SK-N-SH treated with all-trans-retinoic acid at 6 μM for 48 hours (cell line): Measurements from ENCODE around the gene ASIC4.

Experiments used
- ATAC-seq: fragments of 200-7000 bp; cut with Tn5 transposase; 3 replicates; pipeline ENCODE4 v1.9.1; 2020; ENCODE audit warnings: mild to moderate bottlenecking, moderate library complexity
- ARNTL ChIP-seq: fragments of 450-650 bp; formaldehyde crosslinking; IDR thresholded peaks from 2 replicates; pipeline ENCODE4 v1.5.0; 2020; ENCODE audit warnings: low read depth, mild to moderate bottlenecking, moderate library complexity, borderline replicate concordance
- BACH2 ChIP-seq: fragments of 250-450 bp; sonication (Bioruptor Pico); IDR thresholded peaks from 2 replicates; pipeline ENCODE4 v1.9.0; 2021; ENCODE audit warnings: mild to moderate bottlenecking, borderline replicate concordance
- CREB5 ChIP-seq: fragments of 250-450 bp; sonication (Bioruptor Pico); IDR thresholded peaks from 2 replicates; pipeline ENCODE4 v1.5.1; 2020; ENCODE audit warnings: low read depth, mild to moderate bottlenecking, moderate library complexity
- CSDC2 ChIP-seq: fragments of 250-450 bp; sonication (Bioruptor Pico); IDR thresholded peaks from 2 replicates; pipeline ENCODE4 v1.5.0; 2020; ENCODE audit warnings: mild to moderate bottlenecking, moderate library complexity
- CSRNP3 ChIP-seq: fragments of 250-450 bp; sonication (Bioruptor Pico); IDR thresholded peaks from 2 replicates; pipeline ENCODE4 v1.5.1; 2021; ENCODE audit warnings: mild to moderate bottlenecking, moderate library complexity
- ESRRG ChIP-seq: fragments of 250-450 bp; sonication (Bioruptor Pico); IDR thresholded peaks from 2 replicates; pipeline ENCODE4 v1.6.1; 2021; ENCODE audit warnings: mild to moderate bottlenecking
- GLIS3 ChIP-seq: fragments of 250-450 bp; sonication (Bioruptor Pico); IDR thresholded peaks from 2 replicates; pipeline ENCODE4 v1.5.0; 2020; ENCODE audit warnings: mild to moderate bottlenecking, moderate library complexity
- OSR1 ChIP-seq: fragments of 250-450 bp; sonication (Bioruptor Pico); IDR thresholded peaks from 2 replicates; pipeline ENCODE4 v1.8.0; 2022; ENCODE audit warnings: moderate library complexity, mild to moderate bottlenecking, inconsistent platforms
- PATZ1 ChIP-seq: fragments of 250-450 bp; sonication (Bioruptor Pico); IDR thresholded peaks from 2 replicates; pipeline ENCODE4 v1.8.0; 2020; ENCODE audit warnings: mild to moderate bottlenecking, moderate library complexity, borderline replicate concordance
- POU6F1 ChIP-seq: fragments of 250-450 bp; sonication (Bioruptor Pico); IDR thresholded peaks from 2 replicates; pipeline ENCODE4 v1.8.0; 2021; ENCODE audit warnings: low read depth, mild to moderate bottlenecking, moderate library complexity, borderline replicate concordance
- PPARA ChIP-seq: fragments of 250-450 bp; sonication (Bioruptor Pico); IDR thresholded peaks from 2 replicates; pipeline ENCODE4 v1.5.0; 2020; ENCODE audit warnings: mild to moderate bottlenecking, borderline replicate concordance
- RARB ChIP-seq: fragments of 250-450 bp; sonication (Bioruptor Pico); IDR thresholded peaks from 2 replicates; pipeline ENCODE4 v1.8.0; 2021; ENCODE audit warnings: mild to moderate bottlenecking, moderate library complexity
- TCF4 ChIP-seq: fragments of 250-450 bp; sonication (Bioruptor Pico); IDR thresholded peaks from 2 replicates; pipeline ENCODE4 v1.8.0; 2021; ENCODE audit warnings: mild to moderate bottlenecking, moderate library complexity, borderline replicate concordance
- TOX ChIP-seq: fragments of 250-450 bp; sonication (Bioruptor Pico); IDR thresholded peaks from 2 replicates; pipeline ENCODE4 v1.8.0; 2021; ENCODE audit warnings: mild to moderate bottlenecking, moderate library complexity, borderline replicate concordance
- TSHZ2 ChIP-seq: fragments of 250-450 bp; sonication (Bioruptor Pico); IDR thresholded peaks from 2 replicates; pipeline ENCODE4 v1.5.0; 2020; ENCODE audit warnings: mild to moderate bottlenecking, moderate library complexity
- ZC3H10 ChIP-seq: fragments of 250-450 bp; sonication (Bioruptor Pico); IDR thresholded peaks from 2 replicates; pipeline ENCODE4 v1.5.1; 2021; ENCODE audit warnings: mild to moderate bottlenecking, moderate library complexity
- ZFP3 ChIP-seq: fragments of 250-450 bp; sonication (Bioruptor Pico); IDR thresholded peaks from 2 replicates; pipeline ENCODE4 v1.5.0; 2020; ENCODE audit warnings: mild to moderate bottlenecking, moderate library complexity
- ZFP30 ChIP-seq: fragments of 450-650 bp; formaldehyde crosslinking; IDR thresholded peaks from 2 replicates; pipeline ENCODE4 v1.5.0; 2022; ENCODE audit warnings: mild to moderate bottlenecking, moderate library complexity
- ZNF565 ChIP-seq: fragments of 450-650 bp; formaldehyde crosslinking; conservative IDR thresholded peaks from 2 replicates; pipeline ENCODE4 v1.5.0; 2020; ENCODE audit warnings: low read depth, mild to moderate bottlenecking, moderate library complexity
- ZNF8 ChIP-seq: fragments of 450-650 bp; formaldehyde crosslinking; IDR thresholded peaks from 2 replicates; pipeline ENCODE4 v1.5.0; 2020; ENCODE audit warnings: mild to moderate bottlenecking, moderate library complexity

Gene ASIC4

GRCh38 chr2:219510512-219511135 lies 3.7 kb upstream of the ASIC4 start:
- TF ChIP-seq OSR1 (CRISPR knock-in tag) (no peak), CSRNP3 (CRISPR knock-in tag) (no peak), CSDC2 (CRISPR knock-in tag) (no peak), CREB5 (CRISPR knock-in tag) (no peak)
- ATAC-seq: no peak

GRCh38 chr2:219511547-219512325 lies 2.5 kb upstream of the ASIC4 start:
- TF ChIP-seq TCF4: peak; percentile 11; the same call in 1 of the 2 replicates
- no peak for TF ChIP-seq PATZ1
- TF ChIP-seq, all 23 proteins: peak for 1
- ATAC-seq: no peak

- TF ChIP-seq ZNF565 (CRISPR knock-in tag) (no peak), OSR1 (CRISPR knock-in tag) (no peak), ZFP3 (CRISPR knock-in tag) (no peak), TCF4 (no peak), RARB (CRISPR knock-in tag) (no peak), POU6F1 (no peak), ZFP30 (CRISPR knock-in tag) (no peak), TOX (no peak), ZNF8 (no peak), CREB5 (CRISPR knock-in tag) (no peak), ZC3H10 (no peak), PPARA (no peak), ARNTL (CRISPR knock-in tag) (no peak), CSDC2 (CRISPR knock-in tag) (no peak), BACH2 (no peak)
- ATAC-seq: no peak
Measured at GRCh38 chr2:219512524-219513216, 1.6 kb upstream of the ASIC4 start.

GRCh38 chr2:219513787-219514186 lies 495 bp upstream of the ASIC4 start:
- no peak for ATAC-seq
- TF ChIP-seq TSHZ2 (CRISPR knock-in tag) (no peak), ZFP30 (CRISPR knock-in tag) (no peak), RARB (CRISPR knock-in tag) (no peak), ZNF565 (CRISPR knock-in tag) (no peak), GLIS3 (CRISPR knock-in tag) (no peak), ESRRG (CRISPR knock-in tag) (no peak), TCF4 (no peak), ARNTL (CRISPR knock-in tag) (no peak), ZFP3 (CRISPR knock-in tag) (no peak), OSR1 (CRISPR knock-in tag) (no peak)
